HEK293 (cell line): ENCODE measurements around the gene EVC.

Experiments used
- CTCF ChIP-seq: fragments of 450-650 bp; formaldehyde crosslinking; IDR thresholded peaks from 2 replicates; pipeline ENCODE4 v1.5.1; 2016; ENCODE audit warnings: missing biosample characterization, missing genetic modification characterization
- GLI4 ChIP-seq: fragments of 450-650 bp; formaldehyde crosslinking; IDR thresholded peaks from 2 replicates; pipeline ENCODE4 v1.5.1; 2016; ENCODE audit warnings: missing biosample characterization, missing genetic modification characterization
- INSM2 ChIP-seq: fragments of 450-650 bp; formaldehyde crosslinking; IDR thresholded peaks from 2 replicates; pipeline ENCODE4 v1.5.1; 2016; ENCODE audit warnings: missing biosample characterization, missing genetic modification characterization
- MYNN ChIP-seq: fragments of 450-650 bp; formaldehyde crosslinking; IDR thresholded peaks from 2 replicates; pipeline ENCODE4 v1.5.1; 2016; ENCODE audit warnings: missing biosample characterization, missing genetic modification characterization, borderline replicate concordance
- ZNF138 ChIP-seq: fragments of 450-650 bp; formaldehyde crosslinking; IDR thresholded peaks from 2 replicates; pipeline ENCODE4 v1.5.1; 2016; ENCODE audit warnings: missing biosample characterization, missing genetic modification characterization, borderline replicate concordance
- ZNF184 ChIP-seq: fragments of 450-650 bp; IDR thresholded peaks from 2 replicates; pipeline ENCODE4 v1.5.1; 2018; ENCODE audit warnings: missing biosample characterization, mild to moderate bottlenecking, missing genetic modification characterization
- ZNF292 ChIP-seq: fragments of 450-650 bp; formaldehyde crosslinking; IDR thresholded peaks from 2 replicates; pipeline ENCODE4 v1.5.1; 2016; ENCODE audit warnings: low read depth, missing biosample characterization, missing genetic modification characterization, borderline replicate concordance
- ZNF350 ChIP-seq: fragments of 450-650 bp; formaldehyde crosslinking; IDR thresholded peaks from 2 replicates; pipeline ENCODE4 v1.5.0; 2017; ENCODE audit warnings: missing biosample characterization, mild to moderate bottlenecking, missing genetic modification characterization
- ZNF837 ChIP-seq: fragments of 450-650 bp; formaldehyde crosslinking; IDR thresholded peaks from 2 replicates; pipeline ENCODE4 v1.5.1; 2016; ENCODE audit warnings: missing biosample characterization, missing genetic modification characterization
- TF ChIP-seq, protein P1 (sequence below): fragments of 450-650 bp; formaldehyde crosslinking; IDR thresholded peaks from 2 replicates; pipeline ENCODE4 v1.5.0; 2017; ENCODE audit warnings: missing biosample characterization, missing genetic modification characterization, borderline replicate concordance
- TF ChIP-seq, protein P2 (sequence below): fragments of 450-650 bp; formaldehyde crosslinking; IDR thresholded peaks from 2 replicates; pipeline ENCODE4 v1.5.1; 2016; ENCODE audit warnings: missing biosample characterization, missing genetic modification characterization

- TF ChIP-seq INSM2 (no peak), ZNF184 (tag by site-specific recombination) (no peak), ZNF837 (tag by site-specific recombination) (no peak), GLI4 (tag by site-specific recombination) (no peak), ZNF292 (tag by site-specific recombination) (no peak), ZNF138 (no peak), ZNF350 (no peak), MYNN (no peak), CTCF (tag by site-specific recombination) (no peak)
- TF ChIP-seq, protein P1, sequence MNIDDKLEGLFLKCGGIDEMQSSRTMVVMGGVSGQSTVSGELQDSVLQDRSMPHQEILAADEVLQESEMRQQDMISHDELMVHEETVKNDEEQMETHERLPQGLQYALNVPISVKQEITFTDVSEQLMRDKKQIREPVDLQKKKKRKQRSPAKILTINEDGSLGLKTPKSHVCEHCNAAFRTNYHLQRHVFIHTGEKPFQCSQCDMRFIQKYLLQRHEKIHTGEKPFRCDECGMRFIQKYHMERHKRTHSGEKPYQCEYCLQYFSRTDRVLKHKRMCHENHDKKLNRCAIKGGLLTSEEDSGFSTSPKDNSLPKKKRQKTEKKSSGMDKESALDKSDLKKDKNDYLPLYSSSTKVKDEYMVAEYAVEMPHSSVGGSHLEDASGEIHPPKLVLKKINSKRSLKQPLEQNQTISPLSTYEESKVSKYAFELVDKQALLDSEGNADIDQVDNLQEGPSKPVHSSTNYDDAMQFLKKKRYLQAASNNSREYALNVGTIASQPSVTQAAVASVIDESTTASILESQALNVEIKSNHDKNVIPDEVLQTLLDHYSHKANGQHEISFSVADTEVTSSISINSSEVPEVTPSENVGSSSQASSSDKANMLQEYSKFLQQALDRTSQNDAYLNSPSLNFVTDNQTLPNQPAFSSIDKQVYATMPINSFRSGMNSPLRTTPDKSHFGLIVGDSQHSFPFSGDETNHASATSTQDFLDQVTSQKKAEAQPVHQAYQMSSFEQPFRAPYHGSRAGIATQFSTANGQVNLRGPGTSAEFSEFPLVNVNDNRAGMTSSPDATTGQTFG (tag by site-specific recombination), result no peak
- TF ChIP-seq, protein P2, sequence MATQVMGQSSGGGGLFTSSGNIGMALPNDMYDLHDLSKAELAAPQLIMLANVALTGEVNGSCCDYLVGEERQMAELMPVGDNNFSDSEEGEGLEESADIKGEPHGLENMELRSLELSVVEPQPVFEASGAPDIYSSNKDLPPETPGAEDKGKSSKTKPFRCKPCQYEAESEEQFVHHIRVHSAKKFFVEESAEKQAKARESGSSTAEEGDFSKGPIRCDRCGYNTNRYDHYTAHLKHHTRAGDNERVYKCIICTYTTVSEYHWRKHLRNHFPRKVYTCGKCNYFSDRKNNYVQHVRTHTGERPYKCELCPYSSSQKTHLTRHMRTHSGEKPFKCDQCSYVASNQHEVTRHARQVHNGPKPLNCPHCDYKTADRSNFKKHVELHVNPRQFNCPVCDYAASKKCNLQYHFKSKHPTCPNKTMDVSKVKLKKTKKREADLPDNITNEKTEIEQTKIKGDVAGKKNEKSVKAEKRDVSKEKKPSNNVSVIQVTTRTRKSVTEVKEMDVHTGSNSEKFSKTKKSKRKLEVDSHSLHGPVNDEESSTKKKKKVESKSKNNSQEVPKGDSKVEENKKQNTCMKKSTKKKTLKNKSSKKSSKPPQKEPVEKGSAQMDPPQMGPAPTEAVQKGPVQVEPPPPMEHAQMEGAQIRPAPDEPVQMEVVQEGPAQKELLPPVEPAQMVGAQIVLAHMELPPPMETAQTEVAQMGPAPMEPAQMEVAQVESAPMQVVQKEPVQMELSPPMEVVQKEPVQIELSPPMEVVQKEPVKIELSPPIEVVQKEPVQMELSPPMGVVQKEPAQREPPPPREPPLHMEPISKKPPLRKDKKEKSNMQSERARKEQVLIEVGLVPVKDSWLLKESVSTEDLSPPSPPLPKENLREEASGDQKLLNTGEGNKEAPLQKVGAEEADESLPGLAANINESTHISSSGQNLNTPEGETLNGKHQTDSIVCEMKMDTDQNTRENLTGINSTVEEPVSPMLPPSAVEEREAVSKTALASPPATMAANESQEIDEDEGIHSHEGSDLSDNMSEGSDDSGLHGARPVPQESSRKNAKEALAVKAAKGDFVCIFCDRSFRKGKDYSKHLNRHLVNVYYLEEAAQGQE (tag by site-specific recombination), result no peak
Measured at GRCh38 chr4:5787311-5787710, 76.3 kb downstream of the EVC start.
